Rectal smooth muscle tissue (tissue), 1 donor: ENCODE results near the gene STK24.
A peak's percentile ranks its signal among the peaks of the same experiment; 100 is the strongest.

Experiments used
- H3K27ac ChIP-seq: one replicate; pipeline ENCODE4 v1.7.0; 2013; ENCODE audit warnings: low read depth, low read length, inconsistent platforms
- H3K27me3 ChIP-seq: one replicate; pipeline ENCODE4 v1.7.0; 2013; ENCODE audit warnings: low read length; ENCODE audit not compliant: control insufficient read depth, insufficient read depth
- H3K36me3 ChIP-seq: one replicate; pipeline ENCODE4 v1.7.0; 2013; ENCODE audit warnings: low read length; ENCODE audit not compliant: control insufficient read depth, insufficient read depth
- H3K4me1 ChIP-seq: one replicate; pipeline ENCODE4 v1.7.0; 2013; ENCODE audit warnings: low read length; ENCODE audit not compliant: control insufficient read depth, insufficient read depth
- H3K4me3 ChIP-seq: one replicate; pipeline ENCODE4 v1.7.0; 2013; ENCODE audit warnings: low read length
- H3K9ac ChIP-seq: one replicate; pipeline ENCODE4 v1.7.0; 2013; ENCODE audit warnings: low read length

STK24 gene

DNA sequence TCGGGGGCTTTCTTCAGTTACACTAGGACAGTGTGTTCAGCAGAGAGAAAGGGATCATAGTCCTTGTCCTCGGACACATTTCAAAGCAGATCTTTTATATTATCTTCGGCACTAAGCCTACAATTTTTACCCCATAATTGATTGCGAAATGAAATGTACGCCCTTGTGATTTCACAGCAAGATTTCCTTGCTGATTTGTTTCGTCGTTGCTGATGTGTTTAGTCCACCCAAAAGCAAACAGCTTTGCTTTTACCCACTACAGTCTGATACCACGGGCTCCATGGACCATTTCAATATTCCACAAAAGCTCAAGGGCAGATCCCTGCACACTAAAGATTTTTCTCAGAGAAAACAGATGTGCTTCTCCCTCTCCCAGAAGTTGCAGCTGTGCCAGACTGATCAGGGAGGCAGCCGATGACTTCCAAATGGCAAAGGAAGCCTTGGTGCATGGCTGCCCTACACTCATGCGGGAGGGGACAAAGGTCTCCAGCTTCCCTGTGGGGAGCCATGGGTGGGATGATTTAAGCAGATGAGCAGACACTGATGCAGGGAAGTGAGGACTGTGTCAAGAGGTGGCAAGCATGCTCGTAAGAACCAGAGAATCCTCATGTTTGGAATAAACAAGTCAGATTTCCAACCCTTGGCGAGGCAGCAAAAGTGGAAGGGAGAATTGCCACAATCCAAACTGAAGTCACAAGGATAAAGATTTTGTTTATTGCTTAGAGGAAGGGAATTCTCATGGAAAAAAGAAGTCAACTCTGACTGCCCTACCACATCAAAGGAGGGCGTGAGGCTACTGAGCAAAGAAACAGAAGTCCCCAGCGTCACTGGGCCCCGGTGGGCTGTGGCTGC, 81.1 kb downstream of the STK24 start:
- Histone ChIP-seq H3K9ac (no peak overlapping the region), H3K4me1 (peaks cover 34% of the 10 kb centered on the region), H3K27ac (peak overlapping the region; percentile 80), H3K4me3 (peak overlapping the region; percentile 29), H3K27me3 (no peaks in the 10 kb centered on the region), H3K36me3 (no peaks in the 10 kb centered on the region)

DNA sequence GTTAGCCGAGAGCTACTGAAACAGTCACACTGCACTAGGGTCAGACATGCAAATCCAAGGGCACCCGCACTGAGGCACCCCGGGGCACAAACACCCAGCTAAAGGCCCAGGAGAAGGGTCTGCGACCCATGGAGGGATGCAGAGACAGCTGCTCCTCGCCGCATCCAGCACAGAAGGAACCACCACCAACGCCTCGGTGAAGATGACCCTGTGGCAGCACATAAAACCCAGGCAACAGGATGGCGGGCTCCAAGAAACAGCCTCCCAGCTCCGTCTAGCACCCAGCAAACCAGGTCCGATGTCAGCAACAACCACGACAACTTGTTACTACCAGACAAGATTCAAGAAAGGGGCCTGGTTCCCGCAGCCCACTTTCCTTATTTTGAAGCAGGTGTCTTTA, 82.1 kb downstream of the STK24 start:
- H3K36me3 ChIP-seq, result no peaks in the 10 kb centered on the region
- peak overlapping the region; percentile 48 for H3K27ac ChIP-seq
- no peak overlapping the region for H3K9ac ChIP-seq
- H3K27me3 ChIP-seq, result no peaks in the 10 kb centered on the region
- H3K4me3 ChIP-seq, result no peak overlapping the region
- H3K4me1 ChIP-seq, result peaks cover 45% of the 10 kb centered on the region

DNA sequence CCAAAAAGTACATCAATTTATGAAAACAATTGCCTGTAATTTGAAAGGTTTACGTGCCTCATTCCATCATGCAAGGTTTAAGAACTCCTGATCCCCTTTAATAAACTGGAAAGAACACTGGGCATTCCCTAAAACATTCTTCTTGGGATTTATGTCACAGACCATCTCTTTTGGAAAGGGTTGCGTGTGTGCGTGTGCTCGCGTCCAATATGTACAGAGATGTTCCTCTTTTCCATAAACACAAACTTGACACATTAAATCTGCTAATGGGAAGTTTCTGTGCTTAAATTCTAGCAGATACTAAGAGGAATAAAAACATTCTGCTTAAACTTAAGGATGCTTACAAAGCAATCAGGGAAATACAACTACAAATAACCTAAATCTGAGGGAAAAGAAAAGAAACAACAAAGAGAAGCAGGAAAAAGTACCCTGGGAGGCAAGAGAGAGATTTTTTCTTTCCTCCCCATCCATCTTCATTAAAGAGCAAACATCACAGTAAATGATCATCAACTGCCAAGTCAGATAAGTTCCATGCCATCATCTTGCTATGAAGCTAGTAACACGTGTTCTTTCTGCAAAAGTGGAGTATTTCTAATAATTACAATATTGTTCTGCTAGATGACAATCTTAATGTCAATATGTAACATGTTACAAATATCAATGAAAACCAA, 83.7 kb downstream of the STK24 start:
- Histone ChIP-seq H3K27me3 (no peaks in the 10 kb centered on the region), H3K4me1 (peaks cover 51% of the 10 kb centered on the region), H3K9ac (no peak overlapping the region), H3K27ac (peak overlapping the region; percentile 41), H3K4me3 (no peak overlapping the region), H3K36me3 (no peaks in the 10 kb centered on the region)

DNA sequence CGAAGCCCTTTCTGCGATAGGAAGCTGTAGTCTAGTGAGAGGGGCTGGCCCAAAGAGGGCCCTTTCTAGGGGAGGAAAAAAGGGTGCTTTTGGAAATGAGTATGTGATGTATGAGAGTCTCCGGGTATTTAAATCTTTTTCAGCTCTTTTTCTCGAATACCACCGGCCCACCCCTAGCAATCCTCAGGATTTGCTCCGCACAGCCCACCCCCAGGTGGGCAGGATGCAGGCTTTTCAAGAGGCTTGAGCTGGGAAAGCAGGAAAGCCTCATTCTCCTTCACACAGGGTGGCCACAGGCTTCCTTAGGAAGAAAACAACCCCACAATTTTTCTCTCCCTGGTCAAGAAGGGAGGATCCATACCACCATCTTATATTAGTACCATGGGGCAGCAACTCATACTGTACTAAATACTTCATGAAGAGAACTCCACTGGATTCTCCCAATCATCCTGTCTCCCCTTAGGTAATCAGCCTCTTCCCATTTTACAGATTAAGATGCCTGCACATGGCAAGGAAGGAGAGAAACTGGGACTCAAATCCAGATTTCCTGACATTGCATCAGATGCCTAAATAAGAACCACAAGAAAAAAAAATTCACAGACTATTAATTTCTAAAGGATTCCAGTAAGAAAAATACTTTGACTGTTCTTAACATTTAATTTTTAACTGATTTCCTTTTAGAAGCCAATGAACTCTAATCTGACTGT, 84.4 kb downstream of the STK24 start:
- H3K36me3 ChIP-seq, result no peaks in the 10 kb centered on the region
- peaks cover 56% of the 10 kb centered on the region for H3K4me1 ChIP-seq
- peak overlapping the region; percentile 41 for H3K27ac ChIP-seq

DNA sequence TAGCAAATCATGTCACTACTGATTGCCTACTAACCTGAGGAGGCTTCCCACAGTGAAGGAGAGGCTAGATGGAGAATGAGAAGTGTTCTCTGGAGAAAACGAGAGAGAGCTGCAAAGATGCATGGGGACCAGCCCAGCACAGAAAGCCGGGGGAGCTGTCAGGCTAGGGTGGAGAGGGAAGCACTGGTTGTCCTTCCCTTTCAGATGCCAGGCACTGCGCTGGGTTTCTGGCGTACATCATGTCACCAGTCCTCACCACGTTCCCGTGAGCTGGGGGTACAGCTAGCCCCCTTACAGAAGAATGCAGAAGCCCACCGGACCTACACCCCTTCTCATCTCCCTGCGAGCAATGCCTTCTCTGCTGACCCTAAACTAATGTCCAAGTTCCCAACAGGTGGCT, 86.0 kb downstream of the STK24 start:
- H3K4me3 ChIP-seq, result no peak overlapping the region
- no peaks in the 10 kb centered on the region for H3K36me3 ChIP-seq
- no peak overlapping the region for H3K9ac ChIP-seq
- peak overlapping the region; percentile 48 for H3K27ac ChIP-seq
- peaks cover 46% of the 10 kb centered on the region for H3K4me1 ChIP-seq
- H3K27me3 ChIP-seq, result no peaks in the 10 kb centered on the region

More for the DNA sequence above, 84.4 kb downstream of the STK24 start:
- no peak overlapping the region for H3K9ac ChIP-seq
- no peak overlapping the region for H3K4me3 ChIP-seq
- H3K27me3 ChIP-seq, result no peaks in the 10 kb centered on the region

DNA sequence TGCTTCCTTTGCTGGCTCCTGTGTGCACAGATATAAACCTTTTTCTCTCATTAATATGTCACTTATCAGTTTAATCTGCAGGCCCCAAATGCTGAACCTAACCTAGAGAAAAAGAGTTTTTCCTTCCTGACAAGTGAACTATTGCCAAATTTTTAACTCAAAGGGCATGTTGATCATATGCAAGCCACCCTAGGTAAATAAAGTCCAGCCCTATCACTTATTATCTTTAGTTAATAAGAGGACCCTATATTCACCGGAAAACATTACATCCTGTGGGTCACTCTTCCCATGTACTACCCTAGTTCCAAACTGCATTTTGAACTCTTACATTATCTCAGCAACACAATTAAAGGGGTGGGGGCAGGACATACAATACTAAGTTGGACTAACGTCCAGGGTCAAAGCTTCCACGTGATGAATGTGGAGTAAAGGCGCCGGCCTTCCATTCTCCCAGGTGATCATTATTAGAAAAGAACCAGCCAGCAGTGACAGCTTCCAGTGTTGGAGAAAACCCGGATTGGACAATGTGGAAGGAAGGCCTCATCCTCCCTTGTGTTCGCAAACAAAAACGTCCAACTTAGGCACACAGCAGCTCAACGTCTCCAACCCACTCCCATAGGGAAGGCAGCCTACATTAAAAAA, 86.6 kb downstream of the STK24 start:
- no peak overlapping the region for H3K27ac ChIP-seq
- H3K36me3 ChIP-seq, result no peaks in the 10 kb centered on the region
- peaks cover 44% of the 10 kb centered on the region for H3K4me1 ChIP-seq
- no peak overlapping the region for H3K4me3 ChIP-seq
- no peak overlapping the region for H3K9ac ChIP-seq
- no peaks in the 10 kb centered on the region for H3K27me3 ChIP-seq

DNA sequence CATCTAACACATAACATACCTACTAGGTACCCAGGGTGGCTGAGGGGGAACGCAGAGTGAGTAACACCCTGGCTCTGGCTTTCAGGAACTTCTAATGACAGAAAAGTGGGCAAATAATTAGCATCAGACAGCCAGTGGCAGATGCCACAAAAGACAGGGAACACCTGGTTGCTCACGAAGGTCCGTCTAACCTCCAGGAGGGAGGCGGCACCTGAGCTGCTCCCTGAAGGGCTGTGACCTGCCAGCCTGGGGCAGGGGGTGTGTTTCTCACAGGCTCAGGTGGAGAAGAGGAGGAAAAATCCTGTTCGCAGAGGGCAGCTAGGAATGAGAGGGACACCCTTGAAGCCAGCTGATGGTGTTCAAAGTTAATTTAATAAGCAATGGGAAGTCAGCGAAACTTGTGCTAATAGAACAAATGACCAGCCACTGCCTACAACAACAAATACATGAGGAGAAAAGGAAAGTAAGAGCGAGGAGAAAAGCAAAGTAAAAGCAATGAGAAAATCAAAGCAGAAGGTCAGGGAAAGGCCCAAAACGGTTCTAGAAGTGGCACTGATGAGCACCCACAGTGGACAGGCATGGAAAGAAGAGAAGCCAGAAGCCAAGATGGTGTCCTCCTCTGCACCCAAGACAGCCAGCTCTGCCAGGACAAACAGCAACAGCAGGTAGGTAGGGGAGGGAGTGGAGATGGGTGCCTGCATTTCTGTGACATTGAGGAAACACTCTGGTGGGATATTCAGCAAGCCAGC, 87.3 kb downstream of the STK24 start:
- Histone ChIP-seq H3K36me3 (no peaks in the 10 kb centered on the region), H3K27me3 (no peaks in the 10 kb centered on the region), H3K4me3 (no peak overlapping the region), H3K4me1 (peaks cover 49% of the 10 kb centered on the region), H3K27ac (peak overlapping the region; percentile 52), H3K9ac (no peak overlapping the region)

DNA sequence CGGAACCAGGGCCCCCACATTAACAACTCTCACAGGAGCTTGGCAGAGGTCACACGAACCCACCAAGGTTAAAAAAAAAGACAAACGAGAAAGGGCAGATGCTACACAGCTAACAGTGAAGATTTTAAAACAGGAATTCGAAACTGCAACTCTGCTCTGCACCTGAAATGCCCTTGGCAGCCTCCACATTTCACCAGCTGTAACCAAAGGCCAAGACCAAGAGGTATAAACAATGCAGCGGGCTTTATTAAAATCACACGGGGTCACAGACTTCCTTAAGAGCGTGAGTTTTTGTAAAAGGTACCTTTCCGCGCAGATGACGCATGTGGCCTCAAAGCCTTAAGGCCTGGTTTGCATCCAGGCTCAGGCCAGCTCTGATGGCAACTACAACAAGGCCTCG, 88.2 kb downstream of the STK24 start:
- no peaks in the 10 kb centered on the region for H3K36me3 ChIP-seq
- H3K4me3 ChIP-seq, result no peak overlapping the region
- H3K4me1 ChIP-seq, result peaks cover 58% of the 10 kb centered on the region
- H3K27me3 ChIP-seq, result no peaks in the 10 kb centered on the region
- H3K9ac ChIP-seq, result no peak overlapping the region
- H3K27ac ChIP-seq, result peak overlapping the region; percentile 52

DNA sequence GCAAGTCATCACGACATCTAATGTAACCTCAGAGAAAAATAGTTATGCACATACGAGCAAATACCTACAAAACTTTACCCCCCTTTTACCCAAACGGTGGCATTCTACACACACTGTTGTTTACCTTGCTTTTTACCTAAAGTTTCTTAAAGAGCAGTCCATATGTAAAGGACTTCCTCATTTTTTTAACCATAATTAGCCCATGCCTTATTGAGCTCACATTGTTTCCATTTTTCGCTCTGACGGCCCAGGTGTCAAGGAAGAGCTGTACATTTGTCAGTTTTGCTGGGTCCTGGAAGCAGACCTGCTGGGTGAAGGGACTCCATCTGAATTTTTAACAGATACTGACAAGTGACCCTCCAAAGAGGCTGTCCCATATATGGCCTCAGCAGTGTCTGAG, 89.4 kb downstream of the STK24 start:
- Histone ChIP-seq H3K9ac (no peak overlapping the region), H3K4me3 (no peak overlapping the region), H3K27me3 (no peaks in the 10 kb centered on the region), H3K27ac (no peak overlapping the region), H3K4me1 (peaks cover 62% of the 10 kb centered on the region), H3K36me3 (no peaks in the 10 kb centered on the region)

DNA sequence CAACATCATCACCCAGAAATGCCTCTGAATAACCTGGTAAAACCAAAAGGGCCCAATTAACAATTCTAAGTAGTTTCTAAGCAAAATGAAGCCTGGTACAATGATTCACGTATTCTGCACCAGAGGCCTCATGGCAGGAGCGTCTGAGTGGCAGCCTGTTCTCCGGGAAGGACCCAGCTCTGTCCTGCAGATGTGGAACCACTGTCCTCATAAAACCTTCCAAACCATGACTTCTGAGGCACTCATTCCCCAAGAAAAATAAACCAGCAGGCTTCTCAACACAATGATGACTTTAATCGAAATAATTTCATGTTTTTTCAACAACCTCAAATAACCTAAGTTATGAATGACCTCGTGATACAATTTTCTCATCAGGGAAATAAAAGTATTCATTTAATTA, 89.9 kb downstream of the STK24 start:
- Histone ChIP-seq H3K36me3 (no peaks in the 10 kb centered on the region), H3K9ac (no peak overlapping the region), H3K4me3 (no peak overlapping the region), H3K4me1 (peaks cover 63% of the 10 kb centered on the region), H3K27ac (peak overlapping the region; percentile 12), H3K27me3 (no peaks in the 10 kb centered on the region)

DNA sequence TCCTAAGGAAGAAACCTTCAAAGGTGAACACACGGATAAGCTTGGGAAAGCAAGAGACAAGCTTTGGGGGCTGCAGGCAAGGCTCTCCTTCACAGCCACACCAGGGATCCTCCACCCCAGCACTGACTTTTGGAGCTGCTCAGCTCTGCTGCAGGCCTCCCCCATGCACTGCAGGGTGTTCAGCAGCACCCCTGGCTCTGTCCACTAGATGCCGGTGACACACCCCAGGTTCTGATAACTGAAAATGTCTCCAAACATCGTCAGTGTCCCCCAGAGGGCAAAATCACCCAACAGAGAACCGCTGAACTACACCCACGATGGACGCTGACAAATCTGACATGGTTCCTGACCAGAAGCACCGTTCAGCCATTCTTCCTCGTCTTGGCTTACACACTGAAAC, 90.5 kb downstream of the STK24 start:
- Histone ChIP-seq H3K9ac (no peak overlapping the region), H3K27me3 (no peaks in the 10 kb centered on the region), H3K4me3 (no peak overlapping the region), H3K36me3 (no peaks in the 10 kb centered on the region), H3K4me1 (peaks cover 66% of the 10 kb centered on the region), H3K27ac (peak overlapping the region; percentile 12)
